Loucy (cell line): Measurements from ENCODE around the gene CYP19A1.

ENCODE experiments used
- H2AFZ ChIP-seq: fragments of 200-600 bp; sonication (generic); 2 replicates; pipeline ENCODE4 v1.6.0; 2016; ENCODE audit warnings: antibody characterized with exemption, mild to moderate bottlenecking, low read length, moderate library complexity
- H3F3A ChIP-seq: fragments of 200-600 bp; 2 replicates; pipeline ENCODE4 v1.6.0; 2016; ENCODE audit warnings: antibody characterized with exemption, low read depth, mild to moderate bottlenecking
- H3K27me3 ChIP-seq: fragments of 200-600 bp; sonication (generic); 2 replicates; pipeline ENCODE4 v1.6.1; 2014; ENCODE audit warnings: low read length, mild to moderate bottlenecking; ENCODE audit not compliant: insufficient read depth, poor library complexity, severe bottlenecking
- H3K36me3 ChIP-seq: fragments of 200-600 bp; sonication (generic); 2 replicates; pipeline ENCODE4 v1.6.1; 2016; ENCODE audit warnings: low read length; ENCODE audit not compliant: insufficient read depth
- H3K4me1 ChIP-seq: fragments of 200-600 bp; sonication (generic); 2 replicates; pipeline ENCODE4 v1.5.1; 2014; ENCODE audit warnings: low read length, mild to moderate bottlenecking; ENCODE audit not compliant: insufficient read depth, poor library complexity, severe bottlenecking
- H3K4me2 ChIP-seq: fragments of 200-600 bp; sonication (generic); 2 replicates; pipeline ENCODE4 v1.6.0; 2014; ENCODE audit warnings: antibody characterized with exemption, low read length, low read depth, mild to moderate bottlenecking; ENCODE audit not compliant: poor library complexity, severe bottlenecking
- H3K4me3 ChIP-seq: fragments of 200-600 bp; sonication (generic); 2 replicates; pipeline ENCODE4 v1.5.1; 2014; ENCODE audit warnings: low read length, mild to moderate bottlenecking, mixed read lengths; ENCODE audit not compliant: poor library complexity, severe bottlenecking
- H3K79me2 ChIP-seq: fragments of 200-600 bp; sonication (generic); 2 replicates; pipeline ENCODE4 v1.6.1; 2014; ENCODE audit warnings: low read length; ENCODE audit not compliant: insufficient read depth
- H3K9ac ChIP-seq: fragments of 200-600 bp; sonication (generic); 2 replicates; pipeline ENCODE4 v1.6.0; 2014; ENCODE audit warnings: mild to moderate bottlenecking, low read depth, low read length, moderate library complexity; ENCODE audit not compliant: poor library complexity, severe bottlenecking
- H3K9me2 ChIP-seq: fragments of 200-600 bp; sonication (generic); replicated peaks from 2 replicates; pipeline ENCODE4 v1.6.1; 2016; ENCODE audit warnings: low read depth, low read length, mixed read lengths
- H3K9me3 ChIP-seq: fragments of 200-600 bp; sonication (generic); 2 replicates; pipeline ENCODE4 v1.6.1; 2014; ENCODE audit warnings: mild to moderate bottlenecking, antibody characterized with exemption, low read length, low read depth; ENCODE audit not compliant: insufficient read depth
- H4K20me1 ChIP-seq: fragments of 200-600 bp; sonication (generic); 2 replicates; pipeline ENCODE4 v1.6.0; 2014; ENCODE audit warnings: antibody characterized with exemption, low read length, mild to moderate bottlenecking; ENCODE audit not compliant: insufficient read depth, poor library complexity, severe bottlenecking
- EZH2phosphoT487 ChIP-seq: fragments of 200-600 bp; IDR thresholded peaks from 2 replicates; pipeline ENCODE4 v1.6.1; 2018; ENCODE audit warnings: antibody characterized with exemption, mild to moderate bottlenecking, moderate library complexity, borderline replicate concordance
- TF ChIP-seq, protein P1 (sequence below): fragments of 200-600 bp; sonication (generic); conservative IDR thresholded peaks from 2 replicates; pipeline ENCODE4 v1.5.1; 2014; ENCODE audit warnings: mild to moderate bottlenecking, antibody characterized with exemption, low read length

Gene CYP19A1

DNA sequence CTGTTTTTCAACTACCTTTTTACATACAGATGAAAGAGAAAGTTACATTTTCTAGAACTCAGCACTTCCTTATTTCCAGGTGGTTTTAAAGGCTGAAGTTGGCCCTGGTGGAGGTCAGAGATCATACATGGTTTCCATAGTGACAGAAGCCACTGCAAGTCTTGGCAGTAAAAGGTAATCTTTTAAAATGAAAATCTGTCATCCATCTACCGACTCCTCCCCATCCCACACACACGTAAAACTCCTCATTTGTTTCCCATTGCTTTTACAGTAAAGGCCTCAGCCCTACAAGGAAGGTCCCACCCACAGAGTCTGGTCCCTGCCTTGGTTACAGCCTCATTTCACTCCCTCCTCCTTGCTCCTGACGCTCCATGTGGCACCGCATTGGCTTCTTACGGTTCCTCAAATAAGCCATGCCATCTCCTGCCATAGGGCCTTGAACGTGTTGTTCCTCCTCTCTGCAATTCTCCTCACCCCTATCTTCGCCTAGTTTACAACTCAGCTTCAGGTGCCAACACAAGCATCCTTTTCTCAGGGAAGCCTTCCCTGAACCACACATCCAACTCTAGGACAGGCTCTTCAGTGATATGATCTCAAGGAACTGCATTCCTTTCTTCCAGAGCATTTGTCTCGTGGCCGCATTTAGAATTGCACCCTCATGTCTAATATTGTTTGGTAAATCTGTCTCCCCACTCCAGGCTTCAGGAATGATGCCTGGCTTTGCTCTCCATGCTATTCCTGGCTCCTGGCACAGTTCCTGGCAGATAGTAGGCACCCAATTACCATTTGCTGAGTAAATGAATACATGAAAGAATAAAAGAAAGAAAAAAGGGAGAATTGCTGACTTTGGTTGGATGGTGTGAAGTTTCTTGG is 2.6 kb downstream of the CYP19A1 start:
- no peaks in the 10 kb centered on the region for H3K27me3 ChIP-seq
- H3K36me3 ChIP-seq = no peaks in the 10 kb centered on the region
- H4K20me1 ChIP-seq = no peaks in the 10 kb centered on the region
- no peaks in the 10 kb centered on the region for H3K4me1 ChIP-seq
- H3K79me2 ChIP-seq = no peaks in the 10 kb centered on the region
- no peak overlapping the region for H3K4me3 ChIP-seq
- H2AFZ ChIP-seq = no peak overlapping the region
- H3K9ac ChIP-seq = no peak overlapping the region
- no peak overlapping the region for H3K4me2 ChIP-seq
- no peaks in the 10 kb centered on the region for H3K9me2 ChIP-seq
- no peak for TF ChIP-seq EZH2phosphoT487
- TF ChIP-seq, protein P1, sequence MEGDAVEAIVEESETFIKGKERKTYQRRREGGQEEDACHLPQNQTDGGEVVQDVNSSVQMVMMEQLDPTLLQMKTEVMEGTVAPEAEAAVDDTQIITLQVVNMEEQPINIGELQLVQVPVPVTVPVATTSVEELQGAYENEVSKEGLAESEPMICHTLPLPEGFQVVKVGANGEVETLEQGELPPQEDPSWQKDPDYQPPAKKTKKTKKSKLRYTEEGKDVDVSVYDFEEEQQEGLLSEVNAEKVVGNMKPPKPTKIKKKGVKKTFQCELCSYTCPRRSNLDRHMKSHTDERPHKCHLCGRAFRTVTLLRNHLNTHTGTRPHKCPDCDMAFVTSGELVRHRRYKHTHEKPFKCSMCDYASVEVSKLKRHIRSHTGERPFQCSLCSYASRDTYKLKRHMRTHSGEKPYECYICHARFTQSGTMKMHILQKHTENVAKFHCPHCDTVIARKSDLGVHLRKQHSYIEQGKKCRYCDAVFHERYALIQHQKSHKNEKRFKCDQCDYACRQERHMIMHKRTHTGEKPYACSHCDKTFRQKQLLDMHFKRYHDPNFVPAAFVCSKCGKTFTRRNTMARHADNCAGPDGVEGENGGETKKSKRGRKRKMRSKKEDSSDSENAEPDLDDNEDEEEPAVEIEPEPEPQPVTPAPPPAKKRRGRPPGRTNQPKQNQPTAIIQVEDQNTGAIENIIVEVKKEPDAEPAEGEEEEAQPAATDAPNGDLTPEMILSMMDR = no peak
- no peaks in the 10 kb centered on the region for H3K9me3 ChIP-seq
- no peaks in the 10 kb centered on the region for H3F3A ChIP-seq

DNA sequence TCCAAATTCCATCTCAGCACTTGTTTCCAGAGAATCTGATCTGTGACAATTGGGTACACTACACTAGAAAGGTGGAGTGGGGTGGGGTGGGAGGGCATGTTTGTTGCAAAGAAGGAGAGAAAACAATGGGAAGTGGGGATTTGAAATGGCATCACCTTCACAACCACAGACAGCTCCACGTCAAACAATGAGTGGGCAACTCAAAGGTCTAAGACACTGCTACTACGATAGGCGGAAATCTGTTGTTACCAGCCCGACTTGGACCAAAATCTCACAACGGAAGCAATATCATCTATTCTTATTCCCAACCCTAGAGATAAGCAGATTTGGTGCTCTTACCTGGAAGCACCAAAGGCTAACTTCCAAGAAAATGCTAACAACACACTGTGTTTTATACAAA is 3.3 kb downstream of the CYP19A1 start:
- Histone ChIP-seq H3K4me2 (no peak overlapping the region), H4K20me1 (no peaks in the 10 kb centered on the region), H3F3A (no peaks in the 10 kb centered on the region), H3K36me3 (no peaks in the 10 kb centered on the region), H3K79me2 (no peaks in the 10 kb centered on the region), H3K4me3 (no peak overlapping the region), H3K4me1 (no peaks in the 10 kb centered on the region), H3K9me3 (no peaks in the 10 kb centered on the region), H3K9me2 (no peaks in the 10 kb centered on the region), H3K27me3 (no peaks in the 10 kb centered on the region), H3K9ac (no peak overlapping the region), H2AFZ (no peak overlapping the region)
- TF ChIP-seq, protein P1 = no peak
- no peak for TF ChIP-seq EZH2phosphoT487

DNA sequence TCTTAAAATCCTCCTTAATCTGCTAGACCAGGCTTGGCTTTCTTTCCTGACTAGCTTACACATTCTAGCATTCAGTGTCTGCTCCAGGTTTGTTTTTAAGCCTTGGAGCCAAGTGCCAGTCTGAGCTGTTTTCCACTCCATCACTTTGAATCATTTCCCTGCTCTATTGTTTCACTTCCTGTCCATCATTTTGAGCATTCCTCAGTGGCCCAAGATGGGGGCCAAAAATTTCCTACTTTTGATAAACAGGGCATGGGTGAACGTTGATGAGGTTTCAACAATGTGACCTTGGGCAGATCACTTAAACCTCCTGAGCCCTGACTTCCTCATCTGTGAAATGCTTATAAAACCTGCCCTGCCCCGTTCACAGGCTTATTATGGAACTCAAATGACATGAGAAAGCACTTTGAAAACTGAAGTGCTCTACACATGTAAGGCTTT is 4.4 kb downstream of the CYP19A1 start:
- Histone ChIP-seq H3F3A (no peaks in the 10 kb centered on the region), H3K4me2 (no peak overlapping the region), H2AFZ (peak overlapping the region; percentile 7; the same call in 1 of the 2 replicates), H3K27me3 (no peaks in the 10 kb centered on the region), H3K36me3 (no peaks in the 10 kb centered on the region), H3K9ac (no peak overlapping the region), H3K9me3 (no peaks in the 10 kb centered on the region), H3K4me3 (no peak overlapping the region), H4K20me1 (no peaks in the 10 kb centered on the region), H3K9me2 (no peaks in the 10 kb centered on the region), H3K4me1 (no peaks in the 10 kb centered on the region), H3K79me2 (no peaks in the 10 kb centered on the region)
- TF ChIP-seq, protein P1 = no peak
- no peak for TF ChIP-seq EZH2phosphoT487
